ENCODE data around the gene SPSB2. TPM values are rescaled to one million over a fixed set of nuclear protein-coding genes. Genes with fewer than 3 reads are reported as not detected.
"Not testable (repeated sequence)": the region's sequence is repeated elsewhere in the genome, so short reads cannot be mapped to it uniquely, and the experiment has no call there.

SPSB2 gene
- total and polyA plus RNA-seq, 2 donors from 2014 or later: 19.0 to 21.3 TPM

- H3K27ac ChIP-seq (ENCODE audit: low read depth in 2 of 2, low read length in 2 of 2); FAIRE-seq: not testable (repeated sequence)
Observed at GRCh38 chr12:6888794-6889193, 15.7 kb upstream of the SPSB2 start.

GRCh38 chr12:6888360-6888759, 15.3 kb upstream of the SPSB2 start:
- no peak for FAIRE-seq
- TF ChIP-seq CTCF (IDR thresholded peaks at IDR 0.05; ENCODE audit: borderline replicate concordance, extremely low read depth, insufficient read depth): no peak
- Histone ChIP-seq H3K4me3 (ENCODE audit: low read length in 3 of 3) (no peak overlapping the region), H3K9ac (ENCODE audit: low read length in 3 of 3) (no peak overlapping the region), H3K4me1 (ENCODE audit: control insufficient read depth in 2 of 3, insufficient read depth in 2 of 3, low read depth in 1 of 3, low read length in 3 of 3) (peaks cover 4 to 6% (median 5%) of the 10 kb centered on the region in 3 donors), H3K36me3 (ENCODE audit: control insufficient read depth in 2 of 3, insufficient read depth in 3 of 3, low read length in 3 of 3) (peaks cover 0 to 8% (median 0%) of the 10 kb centered on the region in 3 donors), H3K27ac (ENCODE audit: low read depth in 2 of 2, low read length in 2 of 2) (no peak overlapping the region), H3K27me3 (ENCODE audit: control insufficient read depth, insufficient read depth, low read length) (no peaks in the 10 kb centered on the region), H3K9me3 (ENCODE audit: control insufficient read depth in 2 of 3, insufficient read depth in 1 of 3, low read length in 3 of 3) (no peaks in the 10 kb centered on the region)
- intact Hi-C loops (cut with DNase I): no loop called here
- DNase-seq: no peak

More at GRCh38 chr12:6888794-6889193, 15.7 kb upstream of the SPSB2 start:
- H3K4me1 ChIP-seq (ENCODE audit: control insufficient read depth in 2 of 3, insufficient read depth in 2 of 3, low read depth in 1 of 3, low read length in 3 of 3); H3K36me3 ChIP-seq (ENCODE audit: control insufficient read depth in 2 of 3, insufficient read depth in 3 of 3, low read length in 3 of 3); H3K4me3 ChIP-seq (ENCODE audit: low read length in 3 of 3); H3K9me3 ChIP-seq (ENCODE audit: control insufficient read depth in 2 of 3, insufficient read depth in 1 of 3, low read length in 3 of 3); intact Hi-C loops (cut with DNase I); H3K9ac ChIP-seq (ENCODE audit: low read length in 3 of 3); H3K27me3 ChIP-seq (ENCODE audit: control insufficient read depth, insufficient read depth, low read length): not testable (repeated sequence)
- DNase-seq: peak in 1 of 5 donors; percentile 8

- Histone ChIP-seq H3K4me3 (ENCODE audit: low read length in 3 of 3) (no peak overlapping the region), H3K27me3 (ENCODE audit: control insufficient read depth, insufficient read depth, low read length) (no peaks in the 10 kb centered on the region), H3K36me3 (ENCODE audit: control insufficient read depth in 2 of 3, insufficient read depth in 3 of 3, low read length in 3 of 3) (peaks cover 0 to 8% (median 0%) of the 10 kb centered on the region in 3 donors), H3K27ac (ENCODE audit: low read depth in 2 of 2, low read length in 2 of 2) (no peak overlapping the region), H3K9me3 (ENCODE audit: control insufficient read depth in 2 of 3, insufficient read depth in 1 of 3, low read length in 3 of 3) (no peaks in the 10 kb centered on the region), H3K4me1 (ENCODE audit: control insufficient read depth in 2 of 3, insufficient read depth in 2 of 3, low read depth in 1 of 3, low read length in 3 of 3) (peaks cover 4 to 6% (median 5%) of the 10 kb centered on the region in 3 donors), H3K9ac (ENCODE audit: low read length in 3 of 3) (no peak overlapping the region)
- peak in 2 of 5 donors; percentile 33 to 34 for DNase-seq
- no peak for FAIRE-seq
- intact Hi-C loops (cut with DNase I): no loop called here
- TF ChIP-seq CTCF (IDR thresholded peaks at IDR 0.05; ENCODE audit: borderline replicate concordance, extremely low read depth, insufficient read depth): no peak
Observed at GRCh38 chr12:6887460-6887859, 14.4 kb upstream of the SPSB2 start.

DNA sequence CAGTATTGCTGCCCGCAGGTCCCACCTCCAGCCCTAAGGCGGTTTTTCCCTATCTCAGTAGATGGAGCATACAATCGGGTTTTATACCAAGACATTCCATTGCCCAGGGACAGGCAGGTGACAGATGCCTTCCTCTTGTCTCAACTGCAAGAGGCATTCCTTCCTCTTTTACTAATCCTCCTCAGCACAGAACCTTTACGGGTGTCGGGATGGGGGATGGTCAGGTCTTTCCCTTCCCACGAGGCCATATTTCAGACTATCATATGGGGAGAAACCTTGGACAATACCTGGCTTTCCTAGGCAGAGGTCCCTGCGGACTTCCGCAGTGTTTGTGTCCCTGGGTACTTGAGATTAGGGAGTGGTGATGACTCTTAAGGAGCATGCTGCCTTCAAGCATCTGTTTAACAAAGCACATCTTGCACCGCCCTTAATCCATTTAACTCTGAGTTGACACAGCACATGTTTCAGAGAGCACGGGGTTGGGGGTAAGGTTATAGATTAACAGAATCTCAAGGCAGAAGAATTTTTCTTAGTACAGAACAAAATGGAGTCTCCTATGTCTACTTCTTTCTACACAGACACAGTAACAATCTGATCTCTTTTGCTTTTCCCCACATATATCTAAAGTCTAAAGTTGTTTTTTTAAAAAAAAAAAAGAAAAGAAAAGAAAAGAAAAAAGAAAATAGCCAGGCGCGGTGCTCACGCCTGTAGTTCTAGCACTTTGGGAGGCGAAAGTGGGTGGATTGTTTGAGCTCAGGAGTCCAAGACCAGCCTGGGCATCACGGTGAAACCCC, 13.3 kb upstream of the SPSB2 start:
- peak in 1 of 5 donors; percentile 25 for DNase-seq
- H3K36me3 ChIP-seq (ENCODE audit: control insufficient read depth in 2 of 3, insufficient read depth in 3 of 3, low read length in 3 of 3); H3K27ac ChIP-seq (ENCODE audit: low read depth in 2 of 2, low read length in 2 of 2); H3K9me3 ChIP-seq (ENCODE audit: control insufficient read depth in 2 of 3, insufficient read depth in 1 of 3, low read length in 3 of 3); H3K4me3 ChIP-seq (ENCODE audit: low read length in 3 of 3); H3K4me1 ChIP-seq (ENCODE audit: control insufficient read depth in 2 of 3, insufficient read depth in 2 of 3, low read depth in 1 of 3, low read length in 3 of 3); H3K27me3 ChIP-seq (ENCODE audit: control insufficient read depth, insufficient read depth, low read length); intact Hi-C loops (cut with DNase I); H3K9ac ChIP-seq (ENCODE audit: low read length in 3 of 3); FAIRE-seq: not testable (repeated sequence)
